HFFc6 (cell line): Measurements from ENCODE around the gene CPVL. TPM values are rescaled to one million over a fixed set of nuclear protein-coding genes. Genes with fewer than 3 reads are reported as not detected.

Experiments used
- DNase-seq: peaks from one replicate; pipeline ENCODE4 v3.0.0-alpha.2; 2018
- H3K27ac Mint-ChIP-seq: 2 replicates; pipeline ENCODE4 v1.8.0; 2020; ENCODE audit warnings: mild to moderate bottlenecking, mixed read lengths
- H3K27me3 Mint-ChIP-seq: 2 replicates; pipeline ENCODE4 v1.8.0; 2021; ENCODE audit warnings: mild to moderate bottlenecking, moderate library complexity, mixed read lengths; ENCODE audit not compliant: insufficient read depth
- H3K36me3 Mint-ChIP-seq: 2 replicates; pipeline ENCODE4 v1.8.0; 2021; ENCODE audit warnings: low read depth, mixed read lengths
- H3K4me1 Mint-ChIP-seq: 2 replicates; pipeline ENCODE4 v1.8.0; 2020; ENCODE audit warnings: low read depth, mixed read lengths
- H3K4me3 Mint-ChIP-seq: 2 replicates; pipeline ENCODE4 v1.8.0; 2020; ENCODE audit warnings: mild to moderate bottlenecking, moderate library complexity, mixed read lengths
- H3K9me3 Mint-ChIP-seq: 2 replicates; pipeline ENCODE4 v1.8.0; 2020; ENCODE audit warnings: mild to moderate bottlenecking, mixed read lengths
- CTCF ChIP-seq: fragments of 200-600 bp; sonication (generic); IDR thresholded peaks from 2 replicates; pipeline ENCODE4 v1.5.0; 2021; ENCODE audit warnings: antibody characterized with exemption, mild to moderate bottlenecking
- total RNA-seq, 6 experiments: library from RNA; stranded (reverse); fragmentation: NEBNext Ultra II Directional; extraction: Animal tissue kit (Norgen Biotek cat#: 25700); gene quantifications; 2 replicates in 1 of 6; 3 replicates in 5 of 6; pipeline ENCODE4 v1.2.3, GENCODE V29; 2021

Gene CPVL
- total RNA-seq, 6 experiments from 2014 or later: not detected

DNA sequence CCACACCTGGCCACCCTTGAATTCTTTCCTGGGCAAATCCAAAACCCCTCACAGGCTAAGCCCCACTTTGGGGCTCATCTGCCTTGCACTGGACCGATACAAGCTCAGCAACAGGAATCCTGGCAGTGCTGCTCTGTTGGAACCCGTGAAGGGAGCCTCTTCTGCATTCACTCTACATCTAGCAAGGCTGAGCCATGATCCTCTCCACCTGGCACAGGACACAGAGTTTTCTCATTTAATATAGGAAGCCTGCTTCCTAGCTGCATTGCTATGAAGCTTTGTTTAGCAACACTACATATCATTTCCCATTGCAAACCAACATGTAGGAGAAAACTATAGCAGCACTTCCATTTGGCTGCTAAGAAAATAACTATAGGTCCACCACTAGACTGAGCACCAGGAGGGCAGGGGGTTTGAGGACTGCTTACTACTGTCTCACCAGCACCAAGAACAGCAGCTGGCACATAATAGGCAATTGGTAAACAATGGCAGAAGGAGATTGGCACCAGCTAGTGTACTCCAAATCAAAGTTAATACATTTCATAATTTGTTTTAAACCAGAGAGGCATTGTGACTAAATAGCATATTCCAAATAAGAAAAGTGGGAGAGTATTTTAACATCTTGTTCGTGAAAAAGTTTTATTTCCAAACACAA lies 56.1 kb downstream of the CPVL start:
- H3K9me3 Mint-ChIP-seq: no peaks in the 10 kb centered on the region
- peaks cover 7% of the 10 kb centered on the region; the same call in 1 of the 2 replicates for H3K27me3 Mint-ChIP-seq
- H3K4me1 Mint-ChIP-seq: peaks cover 11% of the 10 kb centered on the region; the same call in 1 of the 2 replicates
- H3K4me3 Mint-ChIP-seq: no peak overlapping the region
- no peak for TF ChIP-seq CTCF
- H3K27ac Mint-ChIP-seq: no peak overlapping the region
- DNase-seq: no peak
- H3K36me3 Mint-ChIP-seq: no peaks in the 10 kb centered on the region

DNA sequence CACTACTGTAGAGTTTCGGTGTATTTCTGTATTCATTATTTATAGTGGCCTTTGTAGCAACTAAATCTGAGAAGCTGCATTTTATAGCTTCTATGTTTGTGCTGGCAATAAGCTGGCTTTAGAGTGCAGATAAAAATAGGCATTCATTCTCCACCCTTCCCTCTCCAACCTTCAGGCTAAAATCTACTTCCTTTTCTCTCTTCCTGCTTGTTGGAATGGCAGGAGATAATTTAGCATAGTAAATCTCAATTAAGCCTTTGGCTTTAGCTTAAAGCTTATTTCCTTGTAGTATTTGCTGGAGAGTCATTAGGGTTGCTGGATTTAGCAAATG lies 58.5 kb downstream of the CPVL start:
- no peak for TF ChIP-seq CTCF
- Mint-ChIP-seq H3K4me3 (no peak overlapping the region), H3K27me3 (peaks cover 7% of the 10 kb centered on the region; the same call in 1 of the 2 replicates)

GRCh38 chr7:29086545-29086944 lies 59.8 kb downstream of the CPVL start:
- Mint-ChIP-seq H3K27ac (no peak overlapping the region), H3K4me3 (no peak overlapping the region), H3K27me3 (peaks cover 4% of the 10 kb centered on the region; the same call in 1 of the 2 replicates), H3K9me3 (no peaks in the 10 kb centered on the region), H3K36me3 (no peaks in the 10 kb centered on the region), H3K4me1 (peaks cover 9% of the 10 kb centered on the region; the same call in 1 of the 2 replicates)
- no peak for DNase-seq
- no peak for TF ChIP-seq CTCF

More for the DNA sequence above, 58.5 kb downstream of the CPVL start:
- H3K4me1 Mint-ChIP-seq: peaks cover 11% of the 10 kb centered on the region; the same call in 1 of the 2 replicates
- no peak for DNase-seq
- no peaks in the 10 kb centered on the region for H3K36me3 Mint-ChIP-seq
- H3K27ac Mint-ChIP-seq: no peak overlapping the region
- no peaks in the 10 kb centered on the region for H3K9me3 Mint-ChIP-seq

GRCh38 chr7:29084832-29085231 lies 61.5 kb downstream of the CPVL start:
- H3K27ac Mint-ChIP-seq: no peak overlapping the region
- peaks cover under 1% of the 10 kb centered on the region; the same call in 1 of the 2 replicates for H3K27me3 Mint-ChIP-seq
- no peak for TF ChIP-seq CTCF
- no peak for DNase-seq
- no peaks in the 10 kb centered on the region for H3K36me3 Mint-ChIP-seq
- H3K4me1 Mint-ChIP-seq: no peaks in the 10 kb centered on the region
- H3K4me3 Mint-ChIP-seq: no peak overlapping the region
- H3K9me3 Mint-ChIP-seq: no peaks in the 10 kb centered on the region

- no peak for TF ChIP-seq CTCF
- Mint-ChIP-seq H3K9me3 (no peaks in the 10 kb centered on the region), H3K36me3 (no peaks in the 10 kb centered on the region), H3K4me1 (no peaks in the 10 kb centered on the region), H3K27me3 (peaks cover 7% of the 10 kb centered on the region; the same call in 1 of the 2 replicates), H3K27ac (no peak overlapping the region), H3K4me3 (no peak overlapping the region)
- no peak for DNase-seq
Measured at GRCh38 chr7:29080803-29081202, 65.5 kb downstream of the CPVL start.
